ENCODE measurements around the gene USP6.
"Not testable (repeated sequence)": the region's sequence is repeated elsewhere in the genome, so short reads cannot be mapped to it uniquely, and the experiment has no call there.

The USP6 gene

DNA sequence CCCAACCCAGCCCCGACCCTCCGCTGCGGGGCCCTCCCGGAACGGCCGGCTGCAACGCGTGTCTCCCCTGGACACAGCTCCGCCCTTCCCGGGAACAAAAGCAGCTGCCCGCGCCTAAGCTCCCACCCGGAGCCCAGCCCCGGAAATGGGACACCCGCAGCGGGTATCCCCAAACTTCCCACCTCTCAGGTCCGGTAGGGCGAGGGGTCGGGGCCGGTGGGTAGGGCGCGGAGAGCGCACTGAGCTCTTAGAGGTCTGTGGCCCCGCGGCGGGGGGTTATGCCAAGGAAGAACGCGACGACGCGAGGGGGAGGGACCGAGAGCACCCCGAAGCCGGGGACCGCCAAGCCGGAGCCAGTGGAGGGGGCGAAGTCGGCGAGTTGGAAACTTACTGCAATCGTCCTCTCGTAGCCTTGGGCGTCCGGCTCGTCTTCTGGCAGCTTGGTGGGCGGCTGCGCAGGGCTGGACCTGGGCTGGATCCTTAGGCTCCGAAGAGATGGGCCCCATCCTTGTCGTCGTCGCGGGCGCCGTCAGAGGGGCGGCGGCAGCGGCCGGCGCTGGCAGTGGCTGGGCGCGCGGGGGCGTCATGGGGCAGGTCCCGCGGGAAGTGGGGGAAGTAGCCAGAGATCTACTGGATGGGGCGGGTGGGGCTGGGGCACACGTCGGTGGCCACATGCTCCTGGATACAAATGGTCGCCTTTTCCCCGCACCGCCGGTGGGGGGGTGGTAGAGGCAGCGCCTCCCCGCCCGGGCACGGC lies 6.9 kb downstream of the USP6 start:
- no peak for DNase-seq

DNA sequence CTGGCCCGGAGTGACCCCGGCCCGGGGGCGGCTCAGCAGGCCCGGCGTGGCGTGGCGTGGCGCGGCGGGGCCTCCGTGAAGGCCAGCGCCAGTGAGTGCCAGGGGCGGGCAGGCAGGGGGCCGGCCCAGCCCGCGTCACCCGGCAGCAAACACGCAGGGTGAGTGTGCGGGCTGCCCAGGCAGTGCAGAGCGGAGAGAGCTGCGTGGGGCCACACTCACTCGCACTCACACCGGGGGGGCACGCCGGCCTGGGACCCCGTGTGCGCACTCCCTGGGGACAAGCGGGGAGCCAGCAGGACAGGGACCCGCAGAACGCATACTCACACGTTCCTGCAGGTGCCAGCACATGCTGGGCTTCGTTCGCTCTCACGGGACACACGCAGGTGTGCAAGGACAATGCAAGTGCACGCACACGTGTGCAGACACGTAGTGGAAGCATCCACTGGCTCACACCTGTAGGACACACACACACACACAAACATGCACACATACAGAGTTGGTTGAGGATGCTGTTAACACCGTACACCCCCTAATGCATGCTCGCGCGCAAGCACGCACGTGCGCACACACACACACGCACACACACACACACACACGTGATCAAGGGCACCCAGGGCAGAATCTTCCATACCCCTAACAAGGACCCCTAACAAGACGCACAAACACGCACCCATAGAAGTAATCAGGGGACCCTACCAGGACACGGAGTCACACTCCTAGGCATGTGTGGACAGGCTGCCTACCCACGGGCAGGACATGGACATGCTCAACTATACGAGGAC lies 7.7 kb downstream of the USP6 start:
- DNase-seq, result no peak

DNA sequence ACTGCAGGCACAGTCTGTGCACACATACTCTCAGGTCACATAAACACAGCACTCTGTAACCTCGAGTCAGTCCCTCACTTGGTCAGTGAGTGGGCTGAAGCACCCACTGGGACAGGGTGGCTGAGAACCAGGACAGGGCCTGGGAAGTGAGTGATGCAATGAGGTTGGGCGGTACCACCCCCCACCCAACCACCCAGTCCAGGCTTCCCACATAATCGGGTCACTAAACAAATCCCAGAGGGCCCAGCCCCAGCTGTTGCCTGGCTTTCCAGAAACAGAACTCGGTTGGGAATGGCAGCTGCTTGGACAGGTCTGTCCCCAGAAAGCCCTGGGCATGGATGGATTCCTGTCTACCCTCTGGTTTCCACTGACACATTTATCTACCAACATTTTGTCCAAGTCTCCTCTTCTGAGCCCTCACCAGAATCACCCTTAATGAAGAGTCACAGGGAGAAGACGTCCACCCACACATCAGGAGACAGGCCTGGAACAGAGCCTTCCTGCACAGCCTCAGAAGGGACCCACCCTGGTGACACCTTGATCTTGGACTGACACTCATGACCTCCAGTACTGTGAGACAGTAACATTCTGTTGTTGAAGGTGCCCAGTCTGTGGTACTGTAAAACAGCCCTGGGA lies 8.4 kb downstream of the USP6 start:
- DNase-seq, result not testable (repeated sequence)

DNA sequence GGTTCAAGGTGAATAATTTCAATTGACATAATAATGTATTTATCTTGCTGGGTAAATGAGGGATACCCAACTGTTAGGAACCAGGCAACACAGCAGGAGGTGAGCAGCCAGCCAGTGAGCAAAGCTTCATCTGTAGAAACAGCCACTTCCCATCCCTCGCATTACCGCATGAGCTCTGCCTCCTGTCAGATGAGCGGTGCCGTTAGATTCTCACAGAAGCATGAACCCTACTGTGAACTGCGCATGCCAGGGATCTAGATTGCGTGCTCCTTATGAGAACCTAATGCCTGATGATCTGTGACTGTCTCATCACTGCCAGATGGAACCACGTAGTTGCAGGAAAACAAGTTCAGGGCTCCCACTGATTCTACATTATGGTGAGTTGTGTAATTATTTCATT lies 9.1 kb downstream of the USP6 start:
- not testable (repeated sequence) for DNase-seq

DNA sequence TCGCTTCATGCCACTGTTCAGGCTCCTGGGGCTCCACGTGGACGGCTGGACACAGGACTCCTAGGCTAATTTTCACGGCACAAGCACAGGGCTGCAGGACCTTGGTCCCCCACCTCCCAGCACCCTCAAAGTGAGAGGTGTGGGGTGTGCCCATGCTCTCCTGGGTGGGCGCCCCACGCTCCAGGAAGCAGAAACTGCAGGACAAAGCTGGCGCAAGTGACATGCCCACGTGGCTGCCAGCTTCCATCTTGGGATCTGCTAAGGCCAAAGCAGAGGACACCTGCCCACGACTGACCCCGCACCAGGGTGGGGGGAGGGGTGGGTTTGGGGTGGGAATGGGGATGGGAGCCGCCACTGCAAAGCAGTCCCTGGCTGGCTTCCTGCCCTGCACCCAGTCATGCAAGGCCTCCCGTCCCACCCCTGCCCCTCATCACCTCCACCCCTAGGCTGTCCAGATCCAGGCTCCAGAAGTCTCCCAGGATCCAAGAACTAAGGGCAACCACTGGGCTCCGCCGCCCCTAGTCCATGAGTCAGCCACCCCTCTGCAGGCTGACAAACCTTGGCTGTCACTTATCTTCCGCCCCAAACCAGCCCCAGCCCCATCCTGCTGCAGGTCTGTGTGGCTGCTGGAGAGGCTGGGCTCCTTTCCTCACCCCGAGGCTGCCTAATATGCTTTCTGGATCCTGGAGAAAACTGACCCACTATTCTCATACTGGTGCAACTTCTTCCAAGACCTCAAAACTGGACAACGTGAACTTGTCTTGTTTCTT lies 11.1 kb downstream of the USP6 start:
- DNase-seq, result no peak

DNA sequence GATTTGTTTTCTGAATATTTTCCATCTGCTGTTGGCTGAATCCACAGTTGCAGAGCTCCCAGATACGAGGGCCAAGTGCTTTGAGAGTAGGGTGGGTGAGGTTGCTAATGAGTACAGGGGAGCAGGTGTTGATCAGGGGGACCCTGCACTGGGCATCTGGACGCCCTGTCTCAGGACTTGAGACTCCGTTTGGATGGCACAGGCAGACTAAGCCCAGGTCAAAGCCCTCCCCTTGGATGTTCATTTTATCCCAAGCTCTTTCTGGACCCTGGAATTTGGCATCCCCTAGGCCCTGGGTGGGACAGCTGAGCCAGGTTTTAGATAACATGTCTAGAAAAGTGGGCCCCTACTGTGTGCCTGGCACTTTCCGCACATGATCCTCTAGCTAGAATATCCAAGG lies 12.1 kb downstream of the USP6 start:
- DNase-seq, result no peak

DNA sequence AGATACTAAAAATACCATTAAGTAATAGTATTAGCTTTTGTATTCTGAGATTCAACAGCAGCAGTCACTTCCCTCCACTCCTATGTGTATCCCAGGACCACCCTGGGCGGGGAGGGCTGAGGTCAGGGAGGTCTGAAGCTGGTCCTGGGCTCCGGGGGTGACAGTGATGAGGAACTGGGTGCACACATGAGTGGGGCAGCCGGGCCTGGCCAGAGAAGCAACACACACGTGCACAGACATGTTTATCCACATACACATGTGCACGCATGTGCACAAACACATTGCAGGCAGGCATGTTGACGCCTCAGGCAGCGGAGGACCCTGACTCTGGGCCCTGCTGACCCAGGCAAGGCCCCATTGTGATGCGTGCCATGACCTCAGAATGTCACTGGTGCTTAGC lies 12.6 kb downstream of the USP6 start:
- DNase-seq, result not testable (repeated sequence)

DNA sequence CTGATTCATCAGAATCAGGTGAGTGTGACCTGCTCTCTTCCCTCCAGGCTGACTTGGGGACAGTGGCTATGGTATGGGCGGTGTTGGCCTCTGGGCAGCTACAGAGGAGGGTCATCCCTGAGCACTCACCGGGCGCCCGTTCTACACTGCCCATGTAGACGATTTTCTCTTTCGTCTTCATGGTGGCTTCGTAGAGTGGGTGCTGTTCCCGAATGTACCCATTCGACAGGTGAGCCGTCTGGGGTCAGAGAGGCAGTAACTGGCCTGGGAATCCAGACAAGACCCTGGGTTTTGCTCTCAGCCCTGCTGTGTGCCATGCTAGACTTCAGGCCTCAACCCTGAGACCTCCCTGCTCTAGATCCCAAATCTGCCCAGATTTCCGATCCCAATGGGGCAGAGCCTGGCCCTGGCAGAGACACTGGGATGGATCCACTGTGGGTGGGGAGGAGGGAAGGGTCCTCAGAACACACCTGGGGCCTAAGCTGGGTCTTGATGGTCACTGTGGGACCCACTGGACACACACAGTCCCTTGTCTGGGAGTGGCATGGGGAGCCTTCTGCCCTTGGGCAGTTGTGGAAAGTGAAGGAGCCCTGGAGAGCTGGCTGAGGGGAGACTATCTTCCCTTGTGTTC lies 13.2 kb downstream of the USP6 start:
- no peak for DNase-seq

DNA sequence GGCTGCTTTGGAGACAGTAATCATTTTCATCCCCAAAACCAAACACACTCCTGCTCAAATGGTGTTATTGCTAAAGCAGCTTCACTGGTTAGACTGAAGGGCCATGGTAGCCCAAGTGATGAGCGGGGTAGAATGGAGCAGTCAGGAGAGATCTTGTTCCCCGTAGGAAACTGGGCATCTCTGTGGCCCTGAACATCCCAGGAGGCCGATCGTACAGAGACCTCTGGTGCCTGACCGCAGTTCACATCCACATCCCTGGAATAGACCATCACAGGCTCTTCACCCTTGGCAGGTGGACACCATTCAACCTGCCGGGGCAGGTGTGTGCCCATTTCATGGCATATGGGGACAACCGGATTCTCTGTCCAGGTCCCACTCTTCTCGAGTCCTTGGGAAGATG lies 13.9 kb downstream of the USP6 start:
- DNase-seq, result not testable (repeated sequence)

DNA sequence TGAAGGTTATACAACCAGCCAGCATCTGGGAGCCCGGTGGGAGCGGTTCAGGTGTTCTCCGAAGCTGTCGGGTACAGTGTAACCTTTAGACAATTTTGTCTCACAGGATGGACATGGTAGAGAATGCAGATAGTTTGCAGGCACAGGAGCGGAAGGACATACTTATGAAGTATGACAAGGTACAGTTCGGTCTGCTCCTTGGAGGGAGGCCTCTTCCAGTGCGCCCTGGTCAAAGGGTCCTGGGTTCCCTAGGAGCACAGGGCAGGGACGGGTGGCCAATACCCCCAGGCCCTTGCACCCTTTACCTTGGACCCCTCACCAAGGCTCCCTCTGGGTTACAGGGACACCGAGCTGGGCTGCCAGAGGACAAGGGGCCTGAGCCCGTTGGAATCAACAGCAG lies 14.4 kb downstream of the USP6 start:
- not testable (repeated sequence) for DNase-seq

DNA sequence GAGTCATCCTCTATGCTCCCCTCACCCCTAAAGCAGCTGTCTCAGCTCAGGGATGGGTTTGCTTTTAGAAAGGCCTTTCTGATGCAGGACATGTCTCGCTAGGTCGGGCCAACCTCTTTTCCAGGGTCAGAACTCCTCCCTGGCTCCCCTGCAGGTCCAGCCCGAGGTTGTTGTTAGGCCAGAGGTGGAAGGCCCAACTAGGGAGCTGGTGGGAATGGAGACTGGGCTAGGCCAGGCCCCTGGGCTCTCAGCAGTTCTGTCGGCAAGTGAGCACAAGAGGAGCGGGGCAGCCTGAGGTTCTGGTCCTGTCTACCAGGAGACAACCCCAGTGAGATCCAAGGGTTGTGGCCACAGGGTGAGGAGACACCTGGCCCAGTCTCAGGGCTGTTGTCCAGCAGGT lies 14.9 kb downstream of the USP6 start:
- not testable (repeated sequence) for DNase-seq

DNA sequence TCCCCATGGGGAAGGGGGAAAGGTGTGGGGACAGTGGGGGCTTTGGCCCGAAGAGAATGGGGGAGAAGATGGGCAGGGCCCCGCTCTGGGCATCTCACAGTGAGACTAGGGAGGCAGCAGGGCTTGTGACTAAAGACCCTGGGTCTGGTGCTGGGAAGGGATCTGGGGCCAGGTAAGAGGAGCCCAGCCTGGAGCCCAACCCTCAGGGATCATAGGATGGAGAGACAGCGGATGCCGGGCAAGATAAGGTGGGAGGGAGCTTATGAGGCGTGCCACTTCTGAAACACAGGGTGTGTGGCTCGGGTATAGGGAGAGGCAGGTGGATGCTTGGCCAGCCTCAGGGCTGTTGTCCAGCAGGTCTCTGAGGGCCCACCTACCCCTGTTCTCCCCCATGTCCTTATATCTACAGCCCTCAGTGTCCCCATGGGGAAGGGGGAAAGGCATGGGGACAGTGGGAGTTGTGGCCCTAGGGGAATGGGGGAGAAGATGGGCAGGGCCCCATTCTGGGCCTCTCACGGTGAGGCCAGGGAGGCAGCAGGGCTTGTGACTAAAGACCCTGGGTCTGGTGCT lies 15.4 kb downstream of the USP6 start:
- DNase-seq, result no peak

DNA sequence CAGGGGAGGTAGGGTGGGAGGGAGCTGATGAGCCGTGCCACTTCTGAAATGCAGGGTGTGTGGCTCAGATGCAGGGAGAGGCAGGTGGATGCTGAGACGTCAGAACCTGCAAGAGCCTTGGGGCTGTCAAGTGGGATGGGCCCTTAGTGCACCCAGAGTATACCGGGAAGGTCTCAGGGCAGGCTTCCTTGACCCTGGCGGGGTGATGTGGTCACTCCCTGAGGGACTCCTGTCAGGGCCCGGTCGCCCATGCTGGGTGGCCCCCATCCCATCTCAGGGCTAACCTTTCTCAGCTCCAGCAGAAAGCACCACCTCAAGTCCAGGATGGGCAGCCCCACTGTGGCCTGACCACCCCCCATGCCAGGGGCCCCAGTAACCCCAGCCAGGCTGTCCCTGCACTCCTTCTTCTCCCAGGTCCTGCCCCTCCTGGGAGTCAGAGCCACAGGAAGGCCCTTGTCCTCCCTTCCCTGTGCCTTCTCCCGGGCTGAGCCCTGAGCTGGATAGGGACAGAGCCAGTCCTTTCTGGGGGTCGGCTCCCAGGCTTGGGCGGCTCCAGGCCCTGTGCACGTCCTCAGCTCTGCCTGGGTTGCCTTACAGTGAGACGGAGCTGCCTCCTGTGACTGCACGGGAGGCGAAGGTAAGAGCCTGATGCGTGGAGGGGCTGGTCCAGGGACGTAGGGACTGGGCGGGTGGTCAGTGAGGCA lies 16.1 kb downstream of the USP6 start:
- DNase-seq, result not testable (repeated sequence)

DNA sequence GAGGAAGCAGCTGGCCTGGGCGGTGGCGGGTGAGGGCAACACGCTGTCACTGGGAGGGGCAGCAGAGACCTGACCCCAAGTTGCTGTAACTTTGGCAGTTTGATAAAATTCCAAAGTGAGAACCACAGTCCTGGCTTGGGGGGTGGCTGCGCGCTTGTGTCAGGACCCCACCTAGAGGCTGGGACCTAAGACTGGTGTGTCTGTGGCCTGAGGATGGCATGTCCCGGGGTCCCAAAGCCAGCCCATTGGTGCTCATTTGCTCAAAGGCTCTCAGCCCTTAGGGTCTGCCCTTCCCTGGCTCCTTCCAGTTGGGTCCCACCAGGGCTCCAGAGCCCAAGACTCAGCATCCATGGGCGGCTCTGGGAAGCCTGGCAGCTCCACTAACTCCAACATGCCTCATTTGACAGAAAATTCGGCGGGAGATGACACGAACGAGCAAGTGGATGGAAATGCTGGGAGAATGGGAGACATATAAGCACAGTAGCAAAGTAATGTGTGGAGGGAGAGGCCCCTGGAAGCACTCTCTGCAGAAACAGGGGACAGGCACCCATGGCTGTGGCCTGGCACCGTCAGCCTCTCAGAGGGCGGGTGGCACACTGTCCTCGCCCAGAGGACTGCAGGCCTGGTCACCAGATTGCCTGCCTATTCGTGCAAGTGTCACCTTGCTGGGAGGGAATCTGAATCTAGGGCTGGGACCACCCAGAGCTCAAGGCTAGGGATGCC lies 16.8 kb downstream of the USP6 start:
- DNase-seq, result not testable (repeated sequence)

DNA sequence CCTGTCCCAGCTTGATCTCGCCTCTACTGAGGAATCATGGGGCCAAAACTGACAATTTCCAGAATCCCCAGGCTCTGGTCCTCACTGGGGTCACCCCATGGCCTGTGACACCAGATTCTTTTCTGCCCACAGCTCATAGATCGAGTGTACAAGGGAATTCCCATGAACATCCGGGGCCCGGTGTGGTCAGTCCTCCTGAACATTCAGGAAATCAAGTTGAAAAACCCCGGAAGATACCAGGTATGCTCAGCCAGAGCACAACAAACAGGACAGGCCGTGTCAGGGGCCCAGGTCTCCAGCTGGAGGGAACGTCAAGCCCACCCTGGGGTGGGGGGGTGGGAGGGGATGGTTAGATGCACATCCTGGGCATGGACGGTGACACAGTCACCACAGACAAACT lies 17.5 kb downstream of the USP6 start:
- no peak for DNase-seq

DNA sequence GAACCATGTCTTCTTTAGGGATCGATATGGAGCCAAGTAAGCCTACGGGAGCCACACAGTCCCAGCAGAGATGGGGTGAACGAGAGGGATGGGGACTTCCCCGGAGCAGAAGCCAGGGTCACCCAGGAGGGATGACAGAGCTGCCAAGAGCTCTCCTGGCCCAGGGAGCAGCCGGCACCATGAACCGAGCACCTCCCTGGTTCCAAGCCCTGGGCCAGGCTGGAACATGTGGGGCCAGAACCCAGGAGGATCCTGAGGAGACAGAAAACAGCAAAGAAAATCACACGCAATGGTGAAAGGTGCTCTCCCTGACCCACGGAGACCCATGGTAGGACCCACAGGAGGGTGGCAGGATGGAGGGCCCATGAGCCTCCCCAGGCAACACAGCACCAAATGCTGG lies 18.1 kb downstream of the USP6 start:
- not testable (repeated sequence) for DNase-seq

DNA sequence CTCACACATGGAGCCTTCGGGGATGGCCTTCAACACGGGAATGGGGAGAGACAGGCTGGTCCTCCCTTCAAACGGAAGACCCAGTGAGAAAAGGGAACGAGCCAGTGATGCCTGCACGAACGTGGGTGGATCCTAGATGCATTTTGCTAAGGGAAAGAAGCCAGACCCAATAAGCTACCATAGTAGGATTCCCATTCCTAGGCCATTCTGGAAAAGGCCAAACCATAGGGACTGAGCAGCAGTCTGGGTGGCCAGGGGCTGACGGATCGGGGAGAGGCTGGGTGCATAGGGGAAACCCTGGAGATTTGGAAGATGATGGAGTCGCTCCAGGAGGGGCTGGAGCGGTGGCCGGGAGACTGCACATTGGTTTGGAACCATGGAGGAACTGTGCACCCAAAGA lies 18.7 kb downstream of the USP6 start:
- not testable (repeated sequence) for DNase-seq

DNA sequence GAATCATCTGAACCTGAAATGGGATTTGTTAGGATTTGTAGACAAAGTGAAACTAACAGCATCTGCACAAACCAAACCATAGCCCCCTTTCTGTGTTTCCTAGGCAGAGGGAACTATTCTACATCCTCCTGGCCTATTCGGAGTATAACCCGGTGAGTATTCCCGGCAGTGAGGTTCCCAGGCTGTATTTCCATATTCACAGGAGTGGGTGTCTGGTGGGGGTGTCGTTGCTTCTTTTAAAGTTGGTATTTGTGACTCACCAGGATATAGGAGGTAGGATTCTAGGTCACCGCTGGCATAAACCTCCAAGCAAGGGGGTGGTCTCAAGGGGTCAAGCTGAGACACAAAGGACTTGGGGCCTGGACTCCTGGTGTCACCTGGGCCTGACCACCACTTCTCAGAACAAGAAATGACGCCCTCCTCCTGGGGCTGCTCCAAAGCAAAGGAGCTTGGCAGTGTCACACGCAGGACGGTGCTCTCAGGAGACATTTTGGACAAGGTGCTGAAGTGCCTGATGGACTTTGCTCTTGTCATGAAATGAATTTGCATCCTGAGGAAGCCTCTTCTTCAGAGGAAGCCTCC lies 19.4 kb downstream of the USP6 start:
- DNase-seq, result not testable (repeated sequence)

DNA sequence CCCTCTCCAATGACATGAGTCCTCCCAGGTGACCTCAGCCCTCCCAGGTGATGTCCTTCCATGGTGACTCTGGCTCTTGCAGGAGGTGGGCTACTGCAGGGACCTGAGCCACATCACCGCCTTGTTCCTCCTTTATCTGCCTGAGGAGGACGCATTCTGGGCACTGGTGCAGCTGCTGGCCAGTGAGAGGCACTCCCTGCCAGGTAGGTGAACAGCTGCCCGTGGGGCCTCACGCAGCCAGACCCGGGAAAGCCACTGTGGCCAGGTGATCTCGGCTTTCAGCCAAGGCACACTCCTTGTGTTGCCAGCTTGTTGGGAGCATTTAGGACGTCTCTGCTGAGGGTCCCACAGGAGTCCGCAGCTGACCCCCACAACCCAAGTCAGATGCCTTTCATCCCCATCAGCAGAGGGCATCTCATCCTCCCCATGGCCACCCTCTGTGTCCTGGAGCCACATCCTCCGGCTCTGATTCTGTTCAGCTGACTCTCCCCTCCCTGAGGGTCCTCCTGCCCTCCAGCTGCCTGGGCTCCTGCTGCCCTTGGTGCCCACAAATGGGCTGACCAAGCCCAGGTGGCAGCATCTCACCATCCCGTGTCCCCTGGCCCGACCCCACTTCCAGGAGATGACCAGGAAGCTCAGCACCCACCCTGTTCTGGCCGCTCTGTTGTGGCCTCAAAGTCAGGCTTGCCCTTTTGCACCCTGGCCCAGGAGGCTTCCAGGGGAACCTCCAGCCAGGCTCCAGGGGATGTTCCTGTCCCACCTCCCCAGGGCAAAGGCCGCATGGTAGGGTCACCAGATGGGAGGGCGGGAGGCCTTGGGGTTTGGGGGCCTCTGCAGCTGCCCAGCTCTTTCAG lies 20.1 kb downstream of the USP6 start:
- DNase-seq, result no peak
